ENCODE data around the gene GMDS.

GRCh38 chr6:1643830-1644445 lies 601.5 kb downstream of the GMDS start:
- TF ChIP-seq CTCF (IDR thresholded peaks at IDR 0.05; ENCODE audit: low read length) (no peak), EZH2 (optimal IDR thresholded peaks at IDR 0.05; ENCODE audit: low read depth, low read length) (no peak), EZH2phosphoT487 (IDR thresholded peaks at IDR 0.05; ENCODE audit: low read length) (no peak)
